HS-5 (cell line): ENCODE data around the gene TMEM163.
"Not testable (repeated sequence)": the region's sequence is repeated elsewhere in the genome, so short reads cannot be mapped to it uniquely, and the experiment has no call there.

Experiments used
- DNase-seq: peaks from one replicate; pipeline ENCODE4 v3.0.0-alpha.2; 2012; ENCODE audit warnings: low read depth

Gene TMEM163

GRCh38 chr2:134723742-134724141 is 4.9 kb upstream of the TMEM163 start:
- not testable (repeated sequence) for DNase-seq

DNA sequence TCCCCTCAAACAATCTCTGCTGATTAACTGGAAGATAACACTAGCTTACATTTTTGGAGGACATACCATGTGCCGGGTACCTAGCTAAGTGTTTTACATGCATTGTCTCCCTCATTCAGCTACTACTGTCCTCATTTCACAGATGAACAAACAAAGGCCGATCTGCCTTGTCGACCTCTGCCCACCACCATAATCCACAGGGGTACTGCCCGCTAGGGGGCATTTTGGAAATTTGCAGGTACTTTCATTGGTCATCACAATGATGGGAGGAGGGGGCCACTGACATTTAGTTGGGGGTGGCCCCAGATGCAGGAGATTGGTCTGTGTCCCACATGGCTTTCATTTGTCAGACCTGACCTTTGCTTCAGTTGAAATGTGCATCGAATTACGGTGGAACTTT is 3.9 kb upstream of the TMEM163 start:
- no peak for DNase-seq

GRCh38 chr2:134721596-134721995 is 2.8 kb upstream of the TMEM163 start:
- DNase-seq: no peak

- DNase-seq: no peak
These were observed 580 bp downstream of the TMEM163 start for GRCh38 chr2:134718023-134718816.

DNA sequence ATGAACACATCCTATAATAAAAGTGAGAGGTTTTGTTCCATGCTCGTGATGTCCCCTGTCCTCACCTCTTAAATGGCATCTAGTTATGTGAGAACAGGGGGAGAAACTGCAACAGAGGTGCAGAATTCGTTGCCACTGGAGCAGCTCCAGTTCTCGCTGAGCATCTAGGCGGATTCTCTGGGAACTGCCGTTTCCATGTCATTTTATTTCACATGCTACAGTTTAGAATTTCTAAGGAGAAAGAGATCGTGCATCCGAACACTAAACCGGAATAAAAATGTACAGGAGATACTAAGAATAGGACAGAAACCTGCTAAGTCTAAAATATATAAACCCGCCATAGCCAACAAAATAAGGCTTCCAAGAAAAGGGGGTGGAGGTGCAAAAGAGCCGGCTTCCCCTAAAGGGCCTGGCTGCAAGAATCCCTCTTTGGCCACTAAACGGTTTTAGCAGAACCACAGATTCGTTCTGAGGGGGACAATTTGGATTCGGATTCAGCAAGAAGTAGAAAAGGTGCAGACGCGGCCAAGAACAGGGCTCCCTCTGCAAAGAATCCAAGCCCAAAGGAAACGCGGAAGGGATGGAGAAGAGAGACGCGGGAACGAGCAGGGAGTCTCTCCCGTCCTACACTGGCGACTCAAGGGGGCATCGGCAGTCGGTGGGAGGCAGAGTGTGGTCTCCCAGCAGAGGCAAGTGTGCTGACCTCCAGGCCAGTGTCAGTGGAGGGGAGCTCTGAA is 1.3 kb downstream of the TMEM163 start:
- no peak for DNase-seq

- DNase-seq: no peak
These were observed 2.0 kb downstream of the TMEM163 start for GRCh38 chr2:134716721-134717243.

GRCh38 chr2:134715932-134716643 is 2.7 kb downstream of the TMEM163 start:
- no peak for DNase-seq

DNA sequence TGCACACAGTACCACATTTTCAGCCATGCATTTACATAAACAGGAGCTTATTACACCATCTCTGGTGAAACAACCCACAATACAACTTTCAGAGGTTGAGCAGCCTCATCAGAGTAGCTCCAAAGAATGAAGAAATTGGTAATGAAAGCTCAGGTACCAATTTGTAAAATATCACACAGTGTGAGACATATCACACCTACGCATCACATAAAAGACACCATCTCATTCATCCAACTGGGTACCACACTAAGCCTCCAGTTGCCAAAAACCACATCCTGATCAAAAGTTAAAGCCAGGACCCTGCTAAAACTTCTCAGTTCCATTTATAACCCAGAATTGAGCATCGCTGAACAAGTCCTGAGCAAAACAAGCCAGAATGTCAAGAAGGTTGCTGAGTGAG is 4.6 kb downstream of the TMEM163 start:
- no peak for DNase-seq

GRCh38 chr2:134713606-134714005 is 5.2 kb downstream of the TMEM163 start:
- DNase-seq: no peak

- no peak for DNase-seq
These were observed 5.6 kb downstream of the TMEM163 start for GRCh38 chr2:134713176-134713575.

- DNase-seq: no peak
These were observed 6.1 kb downstream of the TMEM163 start for GRCh38 chr2:134712736-134713135.

DNA sequence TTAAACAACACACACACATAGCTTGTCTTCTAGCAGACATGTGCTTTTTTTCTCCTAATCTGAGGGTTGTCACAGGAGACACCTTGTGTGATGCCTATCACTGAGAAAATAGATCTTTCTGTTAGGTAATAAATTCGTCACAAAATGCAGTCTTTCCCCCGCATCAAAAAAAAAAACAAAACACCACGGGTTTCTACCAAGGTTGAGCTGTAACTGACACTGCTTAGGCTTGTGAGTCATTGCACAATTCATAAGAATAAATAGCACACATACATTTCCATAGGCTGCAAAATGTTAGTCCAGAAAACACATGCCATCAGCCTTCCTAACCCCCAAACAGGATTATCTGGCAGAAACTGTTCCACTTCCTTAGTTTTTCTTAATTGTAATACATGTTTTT is 6.5 kb downstream of the TMEM163 start:
- DNase-seq: no peak

DNA sequence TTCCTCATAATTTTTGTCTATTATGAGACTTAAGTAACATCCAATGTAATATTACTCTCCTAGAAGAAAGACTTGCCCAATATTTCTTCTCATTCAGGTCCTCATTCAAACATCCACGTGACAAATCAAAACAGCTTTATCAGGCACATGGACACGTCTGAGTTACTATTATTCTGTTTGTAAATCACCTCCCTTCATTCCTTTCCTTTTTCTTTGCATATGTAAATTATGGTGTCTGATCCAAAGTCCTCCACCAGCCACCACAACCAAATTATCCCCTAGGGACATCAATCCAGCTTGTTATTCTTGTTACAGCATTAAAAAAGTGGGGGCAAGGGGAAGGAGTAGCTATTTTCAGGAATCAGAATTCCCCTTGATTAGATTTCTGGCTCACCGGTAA is 7.1 kb downstream of the TMEM163 start:
- no peak for DNase-seq

DNA sequence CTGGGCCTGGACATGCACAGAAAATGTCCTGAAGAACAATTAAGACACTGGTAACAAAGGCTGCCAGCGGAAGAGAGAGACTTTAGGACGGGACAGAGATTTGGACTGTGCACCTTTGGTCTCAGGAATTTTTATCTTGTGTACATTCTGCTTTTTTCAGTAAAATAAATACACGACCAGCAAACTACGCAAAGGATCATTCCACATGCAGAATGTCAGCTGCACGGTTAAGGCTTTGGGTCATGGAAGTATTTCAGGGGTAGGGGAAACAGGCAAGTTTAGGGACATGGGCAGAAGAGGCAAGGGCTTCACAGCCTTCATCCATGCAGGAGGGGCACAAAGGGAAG is 11.5 kb downstream of the TMEM163 start:
- no peak for DNase-seq

DNA sequence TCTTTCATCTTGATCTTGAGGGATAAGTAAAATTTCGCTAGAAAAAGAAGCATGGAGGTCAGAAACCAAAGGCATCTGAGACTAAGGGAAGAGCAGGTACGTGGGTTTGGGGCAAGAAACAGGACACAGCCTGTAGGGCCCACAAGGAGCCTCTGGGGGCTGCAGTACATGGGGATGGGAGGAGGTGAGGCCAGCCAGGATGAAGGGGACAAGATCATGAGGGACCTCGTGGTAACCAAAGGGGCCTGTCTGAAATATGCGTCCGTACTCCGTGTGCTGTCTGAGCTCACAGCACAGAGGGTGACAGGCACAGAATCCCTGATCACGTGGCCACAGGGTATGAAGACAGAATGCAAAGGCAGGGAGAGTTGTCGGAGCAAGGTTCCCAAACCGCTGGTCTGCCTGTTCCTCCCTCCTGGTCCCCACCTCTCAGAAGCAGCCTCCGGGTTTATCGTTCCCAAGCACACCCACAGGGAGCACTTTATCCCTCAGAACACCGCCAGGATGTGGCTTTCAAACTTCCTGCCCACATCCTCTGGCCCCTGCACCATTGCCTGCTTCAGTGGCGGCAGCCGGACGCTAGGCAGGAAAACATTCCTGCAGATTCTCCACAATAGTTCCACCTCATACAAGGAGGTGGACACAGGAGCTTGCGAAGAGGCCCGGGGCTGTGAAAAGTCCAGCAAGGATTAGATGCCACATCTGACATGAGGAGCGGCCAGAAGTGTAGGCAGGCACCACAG is 12.0 kb downstream of the TMEM163 start:
- no peak for DNase-seq

DNA sequence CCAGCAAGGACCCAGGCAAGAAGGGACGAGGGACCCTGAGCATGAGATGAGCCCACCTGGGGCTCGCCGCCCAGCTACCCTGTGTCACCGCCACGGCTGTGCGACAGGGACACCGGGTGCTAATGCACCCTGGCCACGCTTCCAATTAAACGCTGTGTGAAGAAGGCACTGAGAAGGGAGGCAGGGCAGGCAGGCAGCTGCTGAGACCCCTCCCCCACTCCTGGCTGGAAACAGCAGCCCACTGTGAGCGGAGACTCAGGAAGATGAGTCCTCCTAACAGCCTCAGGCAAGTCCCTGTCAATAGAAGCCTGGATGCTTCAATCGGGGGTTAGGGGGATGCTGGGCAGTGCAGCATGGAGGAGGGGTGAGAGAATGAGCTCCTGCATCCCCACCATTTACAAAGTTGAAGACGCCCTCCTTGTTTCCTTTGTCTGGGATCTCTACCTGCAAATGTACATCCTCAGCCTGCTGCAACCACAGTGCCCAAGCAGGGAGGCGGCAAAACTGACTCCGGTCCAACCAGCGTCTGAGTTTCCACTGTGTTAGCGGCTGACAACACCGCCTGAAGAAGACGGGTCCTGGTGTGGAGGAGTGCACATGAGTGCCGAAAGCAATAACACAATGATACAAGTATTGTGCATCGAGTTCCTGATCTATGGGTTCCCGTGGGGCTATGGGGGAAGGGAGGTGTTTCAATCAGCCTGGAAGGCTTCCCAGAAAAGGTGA is 12.8 kb downstream of the TMEM163 start:
- no peak for DNase-seq

GRCh38 chr2:134704173-134704572 is 14.6 kb downstream of the TMEM163 start:
- no peak for DNase-seq

DNA sequence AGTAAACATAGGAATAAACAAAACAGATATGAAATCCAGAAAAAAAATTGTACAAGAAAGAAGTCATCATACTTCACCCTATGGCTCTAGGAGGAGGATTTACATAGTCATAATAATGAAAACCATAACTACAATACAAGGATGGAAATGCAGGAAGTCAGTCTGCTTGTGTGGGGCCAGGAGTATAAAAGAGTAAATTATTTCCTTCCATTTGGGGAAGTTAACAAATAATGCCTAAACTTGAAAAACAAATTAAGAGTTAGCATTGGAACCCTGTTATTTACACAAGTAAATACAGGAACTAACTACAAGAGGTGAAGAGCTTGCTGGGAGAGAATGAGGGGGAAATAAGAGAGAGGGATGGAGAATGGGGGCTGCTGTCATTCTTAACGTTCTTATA is 15.4 kb downstream of the TMEM163 start:
- DNase-seq: no peak

DNA sequence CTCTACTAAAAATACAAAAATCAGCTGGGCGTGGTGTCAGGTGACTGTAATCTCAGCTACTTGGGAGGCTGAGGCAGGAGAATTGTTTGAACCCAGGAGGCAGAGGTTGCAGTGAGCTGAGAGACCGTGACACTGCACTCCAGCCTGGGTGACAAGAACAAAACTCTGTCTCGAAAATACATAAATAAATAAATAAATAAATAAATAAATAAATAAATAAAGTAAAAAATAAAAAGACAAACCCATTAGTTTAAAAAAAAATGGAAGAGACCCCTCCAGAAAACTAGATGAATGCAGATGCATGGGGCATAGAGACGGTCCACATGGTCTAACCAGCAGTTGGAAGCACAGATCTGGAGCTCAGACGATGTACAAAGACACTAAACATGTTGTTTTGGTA is 18.1 kb downstream of the TMEM163 start:
- DNase-seq: no peak

- no peak for DNase-seq
These were observed 24.4 kb downstream of the TMEM163 start for GRCh38 chr2:134694411-134694810.
